Right cardiac atrium (tissue), 5 donors: ENCODE results near the gene GART. TPM values are rescaled to one million over a fixed set of nuclear protein-coding genes. Genes with fewer than 3 reads are reported as not detected.

Source experiments
- ATAC-seq, 2 donors: fragments of 200-7000 bp; cut with Tn5 transposase; one replicate each; pipeline versions ENCODE4 v1.8.0 to v1.9.1; 2020; ENCODE audit warnings: moderate library complexity in 2 of 2, mild to moderate bottlenecking in 1 of 2
- DNase-seq, 3 donors: peaks; one replicate each; pipeline ENCODE4 v3.0.0-alpha.2; 2020
- H3K27ac ChIP-seq: one replicate; pipeline ENCODE4 v1.5.1; 2013; ENCODE audit warnings: mild to moderate bottlenecking, low read length, control low read depth, moderate library complexity
- H3K27me3 ChIP-seq: one replicate; pipeline ENCODE4 v1.6.1; 2013; ENCODE audit not compliant: control insufficient read depth, insufficient read depth
- H3K4me1 ChIP-seq: one replicate; pipeline ENCODE4 v1.6.1; 2013; ENCODE audit warnings: low read length; ENCODE audit not compliant: control insufficient read depth, insufficient read depth
- H3K4me3 ChIP-seq: one replicate; pipeline ENCODE4 v1.5.1; 2013; ENCODE audit warnings: low read length, control low read depth
- H3K9me3 ChIP-seq: one replicate; pipeline ENCODE4 v1.6.1; 2013; ENCODE audit warnings: low read length; ENCODE audit not compliant: control insufficient read depth
- WGBS: extraction: QIAGEN DNeasy Blood & Tissue Kit; methylation state at CpG from one replicate; pipeline ENCODE4 v1.1.7; 2013; 5-methylcytosine and 5-hydroxymethylcytosine counted together
- intact Hi-C, 4 donors: fragments of 100-400 bp; cut with DNase I; formaldehyde crosslinking; loops; one replicate each; pipeline versions ENCODE4 v1.11.0 to v1.14.0; 2022 to 2023
- polyA plus RNA-seq: library from polyadenylated mRNA; stranded (reverse); fragments of 200-250 nt; gene quantifications from one replicate; pipeline ENCODE4 v1.2.3, GENCODE V29; 2013
- total RNA-seq, 4 donors: library from RNA; stranded (reverse); fragmentation: NEBNext Ultra II Directional; extraction: Animal tissue kit (Norgen Biotek cat#: 25700); gene quantifications; one replicate each; pipeline ENCODE4 v1.2.1, GENCODE V29; 2021
- donor health status: healthy with polysubstance abuse.
- donor health status: DM: no; HTN: yes; CAD: no.
- donor health status: DM: no; HTN: no; CAD: no.
- donor health status: DM: no; HTN: yes; CAD: no; lungs with severe emphysema.
- donor health status: DM: yes; HTN: yes; CAD: no.

Gene GART
- total and polyA plus RNA-seq, 5 donors, result 12.7 to 47.4 (median 30.2) TPM

- intact Hi-C loops, result no loop called here
- no peak overlapping the region for H3K27ac ChIP-seq
- H3K4me3 ChIP-seq, result no peak overlapping the region
- no peaks in the 10 kb centered on the region for H3K27me3 ChIP-seq
- 88% methylated on average over 5 of the region's 5 CpGs for WGBS
- ATAC-seq, result no peak
- H3K9me3 ChIP-seq, result no peaks in the 10 kb centered on the region
- H3K4me1 ChIP-seq, result no peaks in the 10 kb centered on the region
- DNase-seq, result no peak
Observed at GRCh38 chr21:33569991-33570390, 28.1 kb upstream of the GART start.

- no peak overlapping the region for H3K27ac ChIP-seq
- intact Hi-C loops, result no loop called here
Observed at GRCh38 chr21:33568448-33568847, 26.5 kb upstream of the GART start.

GRCh38 chr21:33567914-33568313 lies 26.0 kb upstream of the GART start:
- intact Hi-C loops, result no loop called here
- ATAC-seq (no peak), DNase-seq (no peak)
- Histone ChIP-seq H3K27me3 (no peaks in the 10 kb centered on the region), H3K27ac (no peak overlapping the region), H3K4me1 (no peaks in the 10 kb centered on the region), H3K4me3 (no peak overlapping the region), H3K9me3 (no peaks in the 10 kb centered on the region)
- WGBS, result 86% methylated on average over 6 of the region's 6 CpGs

More at GRCh38 chr21:33568448-33568847, 26.5 kb upstream of the GART start:
- ATAC-seq (no peak), DNase-seq (no peak)
- Histone ChIP-seq H3K27me3 (no peaks in the 10 kb centered on the region), H3K4me1 (no peaks in the 10 kb centered on the region), H3K9me3 (no peaks in the 10 kb centered on the region), H3K4me3 (no peak overlapping the region)
- WGBS, result 84% methylated on average over 2 of the region's 2 CpGs

GRCh38 chr21:33566514-33566913 lies 24.6 kb upstream of the GART start:
- WGBS, result 98% methylated on average over 2 of the region's 2 CpGs
- no peak for ATAC-seq

GRCh38 chr21:33562389-33562788 lies 20.5 kb upstream of the GART start:
- no peaks in the 10 kb centered on the region for H3K9me3 ChIP-seq
- ATAC-seq, result no peak

More at GRCh38 chr21:33566514-33566913, 24.6 kb upstream of the GART start:
- Histone ChIP-seq H3K4me3 (no peak overlapping the region), H3K27ac (no peak overlapping the region), H3K9me3 (no peaks in the 10 kb centered on the region), H3K27me3 (no peaks in the 10 kb centered on the region), H3K4me1 (no peaks in the 10 kb centered on the region)
- no peak for DNase-seq
- intact Hi-C loops, result no loop called here

GRCh38 chr21:33561373-33561772 lies 19.5 kb upstream of the GART start:
- 61% methylated on average over 2 of the region's 2 CpGs for WGBS
- intact Hi-C loops, result no loop called here
- peak in 1 of 2 donors; percentile 32 for ATAC-seq

More at GRCh38 chr21:33562389-33562788, 20.5 kb upstream of the GART start:
- Histone ChIP-seq H3K27ac (no peak overlapping the region), H3K4me3 (no peak overlapping the region), H3K4me1 (peaks cover 1% of the 10 kb centered on the region), H3K27me3 (no peaks in the 10 kb centered on the region)
- intact Hi-C loops, result no loop called here
- 98% methylated on average over 2 of the region's 2 CpGs for WGBS
- DNase-seq, result no peak

GRCh38 chr21:33560965-33561364 lies 19.0 kb upstream of the GART start:
- no peaks in the 10 kb centered on the region for H3K9me3 ChIP-seq
- ATAC-seq, result no peak
- H3K27ac ChIP-seq, result no peak overlapping the region
- no peak for DNase-seq
- H3K27me3 ChIP-seq, result no peaks in the 10 kb centered on the region
- H3K4me1 ChIP-seq, result peaks cover 5% of the 10 kb centered on the region
- intact Hi-C loops, result no loop called here
- no peak overlapping the region for H3K4me3 ChIP-seq

More at GRCh38 chr21:33561373-33561772, 19.5 kb upstream of the GART start:
- no peak for DNase-seq
- H3K9me3 ChIP-seq, result no peaks in the 10 kb centered on the region
- no peak overlapping the region for H3K27ac ChIP-seq
- H3K4me3 ChIP-seq, result no peak overlapping the region
- no peaks in the 10 kb centered on the region for H3K27me3 ChIP-seq
- peaks cover 5% of the 10 kb centered on the region for H3K4me1 ChIP-seq

- Histone ChIP-seq H3K4me1 (peaks cover 5% of the 10 kb centered on the region), H3K27ac (no peak overlapping the region), H3K27me3 (no peaks in the 10 kb centered on the region), H3K9me3 (no peaks in the 10 kb centered on the region), H3K4me3 (no peak overlapping the region)
- 90% methylated on average over 10 of the region's 10 CpGs for WGBS
- DNase-seq, result no peak
- no peak for ATAC-seq
- intact Hi-C loops, result no loop called here
Observed at GRCh38 chr21:33559813-33560212, 17.9 kb upstream of the GART start.

GRCh38 chr21:33558777-33559421 lies 17.0 kb upstream of the GART start:
- no peak for DNase-seq
- no peak overlapping the region for H3K27ac ChIP-seq
- H3K4me1 ChIP-seq, result peaks cover 5% of the 10 kb centered on the region
- 92% methylated on average over 4 of the region's 4 CpGs for WGBS
- no peak for ATAC-seq
- intact Hi-C loops, result no loop called here
- H3K27me3 ChIP-seq, result no peaks in the 10 kb centered on the region
- no peaks in the 10 kb centered on the region for H3K9me3 ChIP-seq
- H3K4me3 ChIP-seq, result no peak overlapping the region

- Histone ChIP-seq H3K4me3 (no peak overlapping the region), H3K4me1 (peaks cover 5% of the 10 kb centered on the region), H3K27ac (no peak overlapping the region), H3K27me3 (no peaks in the 10 kb centered on the region), H3K9me3 (no peaks in the 10 kb centered on the region)
- WGBS, result 96% methylated on average over 19 of the region's 19 CpGs
- ATAC-seq, result no peak
- DNase-seq, result no peak
- intact Hi-C loops, result no loop called here
Observed at GRCh38 chr21:33557447-33557846, 15.5 kb upstream of the GART start.

- Histone ChIP-seq H3K27me3 (no peaks in the 10 kb centered on the region), H3K9me3 (no peaks in the 10 kb centered on the region), H3K4me1 (peaks cover 5% of the 10 kb centered on the region), H3K4me3 (no peak overlapping the region), H3K27ac (no peak overlapping the region)
- 98% methylated on average over 32 of the region's 32 CpGs for WGBS
- intact Hi-C loops, result no loop called here
- DNase-seq, result peak in 1 of 3 donors; percentile 46
- ATAC-seq, result no peak
Observed at GRCh38 chr21:33554982-33555344, 13.0 kb upstream of the GART start.
